SK-N-SH (cell line): ENCODE measurements around the gene APRT. TPM values are rescaled to one million over a fixed set of nuclear protein-coding genes. Genes with fewer than 3 reads are reported as not detected.

ENCODE experiments used
- EP300 ChIP-seq, 2 experiments: IDR thresholded peaks; 2 replicates each; pipeline versions ENCODE4 v1.4.0 to v1.6.1; 2012; ENCODE audit warnings: borderline replicate concordance in 1 of 2, low read depth in 1 of 2, low read length in 1 of 2
- EZH2phosphoT487 ChIP-seq: fragments of 200-600 bp; sonication (generic); IDR thresholded peaks from 2 replicates; pipeline ENCODE4 v1.6.1; 2017; ENCODE audit warnings: low read depth, mixed run types, mild to moderate bottlenecking, antibody characterized with exemption, moderate library complexity, borderline replicate concordance
- FOXJ3 ChIP-seq: sonication (generic); formaldehyde crosslinking; IDR thresholded peaks from 2 replicates; pipeline ENCODE4 v1.5.1; 2020; ENCODE audit warnings: mild to moderate bottlenecking, missing genetic modification reagents
- FOXM1 ChIP-seq: IDR thresholded peaks from 2 replicates; pipeline ENCODE4 v1.4.0; 2012; ENCODE audit warnings: low read depth, mild to moderate bottlenecking
- MEF2A ChIP-seq: IDR thresholded peaks from 2 replicates; pipeline ENCODE4 v1.4.0; 2012; ENCODE audit warnings: low read depth, borderline replicate concordance
- MXI1 ChIP-seq: IDR thresholded peaks from 2 replicates; pipeline ENCODE4 v1.6.1; 2012; ENCODE audit warnings: mild to moderate bottlenecking, low read depth, low read length, improper control_type of control experiment
- NFIC ChIP-seq: IDR thresholded peaks from 2 replicates; pipeline ENCODE4 v1.4.0; 2012; ENCODE audit warnings: borderline replicate concordance
- POLR2AphosphoS5 ChIP-seq: IDR thresholded peaks from 2 replicates; pipeline ENCODE4 v1.6.1; 2012; ENCODE audit warnings: low read depth, low read length
- RAD21 ChIP-seq: IDR thresholded peaks from 2 replicates; pipeline ENCODE4 v1.6.1; 2012; ENCODE audit warnings: mild to moderate bottlenecking, low read length
- RXRA ChIP-seq: IDR thresholded peaks from 2 replicates; pipeline ENCODE4 v1.4.0; 2012; ENCODE audit warnings: low read depth, mild to moderate bottlenecking, borderline replicate concordance
- SIN3A ChIP-seq: IDR thresholded peaks from 2 replicates; pipeline ENCODE4 v1.6.1; 2012; ENCODE audit warnings: low read depth, mild to moderate bottlenecking, low read length, moderate library complexity, borderline replicate concordance
- SMC3 ChIP-seq: IDR thresholded peaks from 2 replicates; pipeline ENCODE4 v1.6.1; 2012; ENCODE audit warnings: low read depth, low read length, improper control_type of control experiment
- TCF12 ChIP-seq: IDR thresholded peaks from 2 replicates; pipeline ENCODE4 v1.4.0; 2012
- TEAD4 ChIP-seq: IDR thresholded peaks from 2 replicates; pipeline ENCODE4 v1.4.0; 2012; ENCODE audit warnings: mild to moderate bottlenecking, borderline replicate concordance; ENCODE audit not compliant: insufficient read depth
- polyA plus RNA-seq, 3 experiments: library from polyadenylated mRNA; depleted of rRNA; stranded (reverse); fragments of >200 nt; gene quantifications; 2 replicates each; pipeline ENCODE4 v1.2.3, GENCODE V29; 2012
- TF ChIP-seq, protein P1 (sequence below): IDR thresholded peaks from 2 replicates; pipeline ENCODE4; 2012
- TF ChIP-seq, protein P2 (sequence below): IDR thresholded peaks from 2 replicates; pipeline ENCODE4 v1.4.0; 2012; ENCODE audit warnings: low read depth
- TF ChIP-seq, protein P3 (sequence below): IDR thresholded peaks from 2 replicates; pipeline ENCODE4 v1.4.0; 2012; ENCODE audit warnings: low read depth, borderline replicate concordance
- TF ChIP-seq, protein P4 (sequence below): fragments of 200-600 bp; sonication (generic); IDR thresholded peaks from 2 replicates; pipeline ENCODE4 v1.6.1; 2017; ENCODE audit warnings: antibody characterized with exemption, mild to moderate bottlenecking, moderate library complexity
- TF ChIP-seq, protein P5 (sequence below): IDR thresholded peaks from 2 replicates; pipeline ENCODE4 v1.6.1; 2012; ENCODE audit warnings: mild to moderate bottlenecking, low read depth, low read length, moderate library complexity
- TF ChIP-seq, protein P6 (sequence below): fragments of 150-350 bp; IDR thresholded peaks from 2 replicates; pipeline ENCODE4 v1.6.1; 2017; ENCODE audit warnings: antibody characterized with exemption, low read length, low read depth, borderline replicate concordance

Gene APRT
- polyA plus RNA-seq, 1 of the 3 experiments (the other 2 are of a cell fraction): 192 TPM

DNA sequence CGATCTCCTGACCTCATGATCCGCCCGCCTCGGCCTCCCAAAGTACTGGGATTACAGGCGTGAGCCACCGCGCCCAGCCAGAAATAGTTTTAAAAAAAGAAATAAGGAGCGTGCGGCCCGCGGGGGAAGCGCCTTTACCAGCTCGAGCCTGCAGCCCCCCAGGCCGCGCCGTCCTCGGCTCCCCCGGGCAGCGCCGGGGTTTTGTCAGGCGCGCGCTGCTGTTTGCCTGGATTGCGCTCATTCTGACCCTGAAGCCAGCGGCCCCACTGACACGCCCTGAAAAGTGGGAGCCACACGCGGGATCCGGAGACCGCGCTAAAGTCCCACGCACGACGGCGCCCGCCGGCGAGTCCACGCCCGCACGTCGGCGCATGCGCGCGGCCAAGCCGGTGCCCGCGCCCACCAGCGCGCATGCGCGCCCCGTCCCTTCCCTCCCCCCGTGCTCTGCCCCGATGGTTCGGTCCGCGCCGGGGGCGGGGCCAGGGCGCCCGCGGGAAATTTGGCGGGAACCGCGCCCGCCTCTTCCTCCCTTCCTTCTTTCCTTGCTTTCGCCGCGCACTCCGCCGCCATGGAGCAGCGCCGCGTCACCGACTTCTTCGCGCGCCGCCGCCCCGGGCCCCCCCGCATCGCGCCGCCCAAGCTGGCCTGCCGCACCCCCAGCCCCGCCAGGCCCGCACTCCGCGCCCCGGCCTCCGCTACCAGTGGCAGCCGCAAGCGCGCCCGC is 8.3 kb downstream of the APRT start, which contains the start of gene CDT1 (continued):
- TF ChIP-seq, protein P1, sequence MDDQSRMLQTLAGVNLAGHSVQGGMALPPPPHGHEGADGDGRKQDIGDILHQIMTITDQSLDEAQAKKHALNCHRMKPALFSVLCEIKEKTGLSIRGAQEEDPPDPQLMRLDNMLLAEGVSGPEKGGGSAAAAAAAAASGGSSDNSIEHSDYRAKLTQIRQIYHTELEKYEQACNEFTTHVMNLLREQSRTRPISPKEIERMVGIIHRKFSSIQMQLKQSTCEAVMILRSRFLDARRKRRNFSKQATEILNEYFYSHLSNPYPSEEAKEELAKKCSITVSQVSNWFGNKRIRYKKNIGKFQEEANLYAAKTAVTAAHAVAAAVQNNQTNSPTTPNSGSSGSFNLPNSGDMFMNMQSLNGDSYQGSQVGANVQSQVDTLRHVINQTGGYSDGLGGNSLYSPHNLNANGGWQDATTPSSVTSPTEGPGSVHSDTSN: no peak
- TF ChIP-seq, protein P2, sequence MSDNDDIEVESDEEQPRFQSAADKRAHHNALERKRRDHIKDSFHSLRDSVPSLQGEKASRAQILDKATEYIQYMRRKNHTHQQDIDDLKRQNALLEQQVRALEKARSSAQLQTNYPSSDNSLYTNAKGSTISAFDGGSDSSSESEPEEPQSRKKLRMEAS: peak; percentile 75; the same call in 1 of the 2 replicates
- TF ChIP-seq SIN3A: peak; percentile 83; the same call in 1 of the 2 replicates
- TF ChIP-seq MEF2A: no peak
- TF ChIP-seq RAD21: 0 out of 2 replicates have a peak, but pooled peaks have one; percentile 6
- no peak for TF ChIP-seq RXRA
- no peak for TF ChIP-seq TEAD4
- TF ChIP-seq, protein P3, sequence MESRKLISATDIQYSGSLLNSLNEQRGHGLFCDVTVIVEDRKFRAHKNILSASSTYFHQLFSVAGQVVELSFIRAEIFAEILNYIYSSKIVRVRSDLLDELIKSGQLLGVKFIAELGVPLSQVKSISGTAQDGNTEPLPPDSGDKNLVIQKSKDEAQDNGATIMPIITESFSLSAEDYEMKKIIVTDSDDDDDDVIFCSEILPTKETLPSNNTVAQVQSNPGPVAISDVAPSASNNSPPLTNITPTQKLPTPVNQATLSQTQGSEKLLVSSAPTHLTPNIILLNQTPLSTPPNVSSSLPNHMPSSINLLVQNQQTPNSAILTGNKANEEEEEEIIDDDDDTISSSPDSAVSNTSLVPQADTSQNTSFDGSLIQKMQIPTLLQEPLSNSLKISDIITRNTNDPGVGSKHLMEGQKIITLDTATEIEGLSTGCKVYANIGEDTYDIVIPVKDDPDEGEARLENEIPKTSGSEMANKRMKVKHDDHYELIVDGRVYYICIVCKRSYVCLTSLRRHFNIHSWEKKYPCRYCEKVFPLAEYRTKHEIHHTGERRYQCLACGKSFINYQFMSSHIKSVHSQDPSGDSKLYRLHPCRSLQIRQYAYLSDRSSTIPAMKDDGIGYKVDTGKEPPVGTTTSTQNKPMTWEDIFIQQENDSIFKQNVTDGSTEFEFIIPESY: no peak
- TF ChIP-seq SMC3: no peak
- TF ChIP-seq NFIC: no peak
- TF ChIP-seq MXI1: peak; percentile 28; the same call in 1 of the 2 replicates
- no peak for TF ChIP-seq EP300 (IDR thresholded peaks at IDR 0.05; ENCODE audit: borderline replicate concordance in 1 of 2, low read depth in 1 of 2, low read length in 1 of 2)
- no peak for TF ChIP-seq FOXJ3
- TF ChIP-seq, protein P4, sequence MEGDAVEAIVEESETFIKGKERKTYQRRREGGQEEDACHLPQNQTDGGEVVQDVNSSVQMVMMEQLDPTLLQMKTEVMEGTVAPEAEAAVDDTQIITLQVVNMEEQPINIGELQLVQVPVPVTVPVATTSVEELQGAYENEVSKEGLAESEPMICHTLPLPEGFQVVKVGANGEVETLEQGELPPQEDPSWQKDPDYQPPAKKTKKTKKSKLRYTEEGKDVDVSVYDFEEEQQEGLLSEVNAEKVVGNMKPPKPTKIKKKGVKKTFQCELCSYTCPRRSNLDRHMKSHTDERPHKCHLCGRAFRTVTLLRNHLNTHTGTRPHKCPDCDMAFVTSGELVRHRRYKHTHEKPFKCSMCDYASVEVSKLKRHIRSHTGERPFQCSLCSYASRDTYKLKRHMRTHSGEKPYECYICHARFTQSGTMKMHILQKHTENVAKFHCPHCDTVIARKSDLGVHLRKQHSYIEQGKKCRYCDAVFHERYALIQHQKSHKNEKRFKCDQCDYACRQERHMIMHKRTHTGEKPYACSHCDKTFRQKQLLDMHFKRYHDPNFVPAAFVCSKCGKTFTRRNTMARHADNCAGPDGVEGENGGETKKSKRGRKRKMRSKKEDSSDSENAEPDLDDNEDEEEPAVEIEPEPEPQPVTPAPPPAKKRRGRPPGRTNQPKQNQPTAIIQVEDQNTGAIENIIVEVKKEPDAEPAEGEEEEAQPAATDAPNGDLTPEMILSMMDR: no peak
- TF ChIP-seq, protein P5, sequence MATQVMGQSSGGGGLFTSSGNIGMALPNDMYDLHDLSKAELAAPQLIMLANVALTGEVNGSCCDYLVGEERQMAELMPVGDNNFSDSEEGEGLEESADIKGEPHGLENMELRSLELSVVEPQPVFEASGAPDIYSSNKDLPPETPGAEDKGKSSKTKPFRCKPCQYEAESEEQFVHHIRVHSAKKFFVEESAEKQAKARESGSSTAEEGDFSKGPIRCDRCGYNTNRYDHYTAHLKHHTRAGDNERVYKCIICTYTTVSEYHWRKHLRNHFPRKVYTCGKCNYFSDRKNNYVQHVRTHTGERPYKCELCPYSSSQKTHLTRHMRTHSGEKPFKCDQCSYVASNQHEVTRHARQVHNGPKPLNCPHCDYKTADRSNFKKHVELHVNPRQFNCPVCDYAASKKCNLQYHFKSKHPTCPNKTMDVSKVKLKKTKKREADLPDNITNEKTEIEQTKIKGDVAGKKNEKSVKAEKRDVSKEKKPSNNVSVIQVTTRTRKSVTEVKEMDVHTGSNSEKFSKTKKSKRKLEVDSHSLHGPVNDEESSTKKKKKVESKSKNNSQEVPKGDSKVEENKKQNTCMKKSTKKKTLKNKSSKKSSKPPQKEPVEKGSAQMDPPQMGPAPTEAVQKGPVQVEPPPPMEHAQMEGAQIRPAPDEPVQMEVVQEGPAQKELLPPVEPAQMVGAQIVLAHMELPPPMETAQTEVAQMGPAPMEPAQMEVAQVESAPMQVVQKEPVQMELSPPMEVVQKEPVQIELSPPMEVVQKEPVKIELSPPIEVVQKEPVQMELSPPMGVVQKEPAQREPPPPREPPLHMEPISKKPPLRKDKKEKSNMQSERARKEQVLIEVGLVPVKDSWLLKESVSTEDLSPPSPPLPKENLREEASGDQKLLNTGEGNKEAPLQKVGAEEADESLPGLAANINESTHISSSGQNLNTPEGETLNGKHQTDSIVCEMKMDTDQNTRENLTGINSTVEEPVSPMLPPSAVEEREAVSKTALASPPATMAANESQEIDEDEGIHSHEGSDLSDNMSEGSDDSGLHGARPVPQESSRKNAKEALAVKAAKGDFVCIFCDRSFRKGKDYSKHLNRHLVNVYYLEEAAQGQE: no peak
- no peak for TF ChIP-seq EZH2phosphoT487
- TF ChIP-seq TCF12: no peak
- no peak for TF ChIP-seq FOXM1
- TF ChIP-seq, protein P6, sequence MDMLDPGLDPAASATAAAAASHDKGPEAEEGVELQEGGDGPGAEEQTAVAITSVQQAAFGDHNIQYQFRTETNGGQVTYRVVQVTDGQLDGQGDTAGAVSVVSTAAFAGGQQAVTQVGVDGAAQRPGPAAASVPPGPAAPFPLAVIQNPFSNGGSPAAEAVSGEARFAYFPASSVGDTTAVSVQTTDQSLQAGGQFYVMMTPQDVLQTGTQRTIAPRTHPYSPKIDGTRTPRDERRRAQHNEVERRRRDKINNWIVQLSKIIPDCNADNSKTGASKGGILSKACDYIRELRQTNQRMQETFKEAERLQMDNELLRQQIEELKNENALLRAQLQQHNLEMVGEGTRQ: no peak
- TF ChIP-seq POLR2AphosphoS5: peak; percentile 85
- TF ChIP-seq, all 33 proteins: peak for 8
